ENCODE results near the gene SGCD.

SGCD gene

DNA sequence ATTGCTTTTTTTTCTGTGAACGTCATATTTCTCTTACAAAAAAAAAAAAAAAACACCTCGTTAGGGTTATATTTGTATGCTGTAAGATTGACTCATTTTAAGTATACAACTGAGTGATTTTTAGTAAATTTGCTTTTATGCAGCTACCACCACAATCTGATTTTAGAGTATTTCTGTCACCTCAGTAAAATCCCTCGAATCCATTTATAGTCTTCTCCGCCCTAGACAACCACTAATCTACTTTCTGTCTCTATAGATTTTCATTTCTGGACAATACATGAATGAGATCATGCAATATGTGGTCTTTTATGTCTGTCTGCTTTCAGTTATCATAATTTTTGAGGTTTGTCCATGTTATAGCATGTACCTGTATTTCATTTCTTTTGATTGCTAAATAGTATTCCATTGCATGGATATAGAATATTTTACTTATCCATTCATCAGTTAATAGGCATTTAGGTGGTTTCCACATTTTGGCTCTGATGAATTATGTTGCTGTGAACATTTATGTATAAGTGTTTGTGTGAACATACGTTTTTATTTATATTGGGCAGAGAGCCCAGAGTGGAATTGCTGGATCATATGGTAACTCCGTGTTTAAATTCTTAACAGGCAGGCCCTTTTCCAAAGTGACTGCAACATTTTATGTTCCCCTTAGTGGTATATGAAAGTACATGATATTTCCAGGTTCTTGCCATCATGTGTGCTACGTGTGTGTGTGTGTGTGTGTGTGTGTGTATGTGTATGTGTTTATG is 171.4 kb downstream of the SGCD start:
- in situ Hi-C loops (cut with HindIII; ENCODE audit: low sequenced_read_pairs), result no loop called here

- in situ Hi-C loops (cut with HindIII; ENCODE audit: low sequenced_read_pairs), result no loop called here
These were observed 173.8 kb downstream of the SGCD start for GRCh38 chr5:156500755-156501154.

DNA sequence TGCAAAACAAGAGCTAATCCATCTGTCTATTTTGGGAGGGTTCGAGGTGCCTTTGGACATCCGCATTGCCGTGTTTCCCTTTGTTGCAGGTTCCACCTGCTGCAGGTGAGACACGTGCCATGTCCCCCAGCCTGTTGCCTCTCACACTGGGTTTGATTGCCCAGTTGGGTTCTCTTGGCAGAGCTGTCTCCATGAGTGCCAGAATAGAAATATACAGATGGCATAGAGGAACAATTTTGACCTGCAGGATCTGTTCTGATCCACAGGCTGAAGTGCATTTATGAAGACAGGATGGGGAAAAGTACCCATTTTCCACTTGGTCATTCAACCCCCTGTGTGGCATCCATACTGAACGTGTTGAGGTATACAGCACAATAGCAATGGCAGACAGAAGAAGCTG is 178.1 kb downstream of the SGCD start:
- in situ Hi-C loops (cut with HindIII; ENCODE audit: low sequenced_read_pairs), result no loop called here

GRCh38 chr5:156513123-156513815 is 186.3 kb downstream of the SGCD start:
- in situ Hi-C loops (cut with HindIII; ENCODE audit: low sequenced_read_pairs), result no loop called here

GRCh38 chr5:156515121-156515520 is 188.2 kb downstream of the SGCD start:
- in situ Hi-C loops (cut with HindIII; ENCODE audit: low sequenced_read_pairs), result no loop called here

DNA sequence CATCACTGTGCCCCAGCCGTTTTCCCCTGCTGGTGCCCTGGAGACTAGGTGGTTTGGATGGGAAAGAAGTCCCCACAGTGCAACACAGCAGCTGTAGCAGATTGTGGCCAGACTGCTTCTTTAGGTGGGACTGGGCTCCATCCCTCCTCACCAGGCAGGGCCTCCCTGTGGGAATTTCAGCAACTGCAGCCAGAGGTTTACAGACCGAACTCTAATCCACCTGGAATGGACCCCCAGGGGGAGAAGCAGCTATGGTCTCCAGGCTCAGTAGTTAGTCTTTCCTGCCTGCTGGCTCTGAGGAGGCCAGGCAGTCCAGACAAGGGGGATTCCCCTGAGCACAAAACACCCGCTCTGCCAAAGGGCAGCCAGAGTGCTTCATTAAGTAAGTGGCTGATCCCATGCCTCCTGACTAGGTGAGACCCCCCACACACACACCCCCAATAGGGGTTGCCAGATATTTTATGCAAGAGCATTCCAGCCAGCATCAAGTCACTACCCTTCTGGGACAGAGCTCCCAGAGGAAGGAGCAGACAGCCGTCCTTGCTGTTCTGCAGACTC is 188.9 kb downstream of the SGCD start:
- in situ Hi-C loops (cut with HindIII; ENCODE audit: low sequenced_read_pairs), result no loop called here

DNA sequence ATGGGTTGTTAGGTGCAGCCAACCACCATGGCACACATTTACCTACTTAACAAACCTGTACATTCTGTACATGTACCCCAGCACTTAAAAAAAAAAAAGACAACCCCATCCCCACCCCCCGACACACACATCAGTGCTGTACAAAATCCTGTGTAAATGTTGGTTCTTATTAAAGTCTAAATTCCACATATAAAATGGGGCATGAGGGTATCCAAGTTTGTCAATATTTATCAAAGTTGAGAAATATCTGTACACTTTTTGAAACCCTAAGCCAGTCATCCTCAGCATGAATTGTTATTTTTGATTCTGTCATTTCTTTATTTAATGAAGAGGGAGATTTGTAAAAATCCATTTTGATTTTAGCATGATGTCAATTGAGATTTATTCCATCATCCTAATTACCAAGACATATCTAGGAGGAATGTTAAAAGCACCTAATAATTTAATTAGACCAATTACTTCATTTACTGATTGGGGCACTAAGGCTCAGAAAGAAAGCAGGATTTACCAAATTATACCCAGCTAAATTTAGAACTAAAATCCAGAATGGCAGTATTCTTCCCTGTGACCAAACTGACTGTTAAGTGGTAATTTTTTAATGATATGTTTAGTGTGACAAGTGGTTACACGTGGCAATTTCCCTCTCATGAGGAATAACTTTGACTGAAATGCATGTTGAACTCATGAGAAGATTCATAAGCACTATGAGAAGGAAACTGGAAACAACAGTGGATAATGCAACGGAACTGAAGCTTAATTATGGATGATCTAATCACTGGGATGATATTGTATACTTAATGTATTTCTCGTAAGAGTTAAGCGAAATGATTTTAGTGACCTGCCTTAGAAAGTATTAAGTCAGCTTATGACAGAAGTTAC is 195.9 kb downstream of the SGCD start:
- in situ Hi-C loops (cut with HindIII; ENCODE audit: low sequenced_read_pairs), result no loop called here

DNA sequence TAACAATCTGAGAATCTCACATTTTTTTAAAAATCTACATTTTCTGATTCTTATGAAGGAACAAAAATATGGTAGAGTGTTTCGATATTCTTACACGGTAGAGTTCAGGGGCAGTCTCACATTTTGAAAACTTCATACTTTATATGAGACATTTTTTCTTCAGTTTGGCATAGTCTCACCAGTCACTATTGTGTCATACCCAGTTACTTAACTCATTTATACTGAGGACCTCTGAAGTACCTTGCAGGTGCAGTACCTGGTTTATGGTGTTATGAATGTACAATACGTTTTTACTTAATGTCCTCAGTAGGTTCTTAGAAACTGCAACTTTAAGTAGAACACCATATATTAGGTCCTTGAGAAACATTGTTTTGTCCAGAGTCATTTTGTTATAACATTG is 196.6 kb downstream of the SGCD start:
- in situ Hi-C loops (cut with HindIII; ENCODE audit: low sequenced_read_pairs), result no loop called here

- in situ Hi-C loops (cut with HindIII; ENCODE audit: low sequenced_read_pairs), result no loop called here
These were observed 199.3 kb downstream of the SGCD start for GRCh38 chr5:156526081-156526925.

- in situ Hi-C loops (cut with HindIII; ENCODE audit: low sequenced_read_pairs), result no loop called here
These were observed 200.6 kb downstream of the SGCD start for GRCh38 chr5:156527611-156528010.

- in situ Hi-C loops (cut with HindIII; ENCODE audit: low sequenced_read_pairs), result no loop called here
These were observed 201.7 kb downstream of the SGCD start for GRCh38 chr5:156528673-156529072.

DNA sequence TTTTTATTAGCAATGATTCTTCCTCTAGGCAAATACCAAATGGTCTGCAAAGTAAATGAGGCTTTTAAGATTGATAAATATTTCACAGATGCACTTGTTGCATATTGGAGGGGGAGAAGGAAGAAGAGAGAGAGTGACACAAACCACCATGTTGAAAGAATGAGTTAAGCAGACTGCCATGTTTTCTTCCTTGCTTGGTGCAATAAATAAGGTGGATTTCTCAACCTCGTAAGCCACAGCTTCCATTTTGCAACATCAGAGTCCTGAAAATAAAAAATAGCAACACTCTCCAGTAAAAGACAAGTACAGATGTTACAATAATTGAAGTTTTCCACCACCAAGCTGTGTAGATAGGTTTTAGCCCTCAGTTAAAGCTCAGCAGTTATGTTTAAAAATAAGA is 202.9 kb downstream of the SGCD start:
- in situ Hi-C loops (cut with HindIII; ENCODE audit: low sequenced_read_pairs), result no loop called here

GRCh38 chr5:156531199-156531598 is 204.2 kb downstream of the SGCD start:
- in situ Hi-C loops (cut with HindIII; ENCODE audit: low sequenced_read_pairs), result no loop called here

GRCh38 chr5:156532921-156533320 is 206.0 kb downstream of the SGCD start:
- in situ Hi-C loops (cut with HindIII; ENCODE audit: low sequenced_read_pairs), result no loop called here

DNA sequence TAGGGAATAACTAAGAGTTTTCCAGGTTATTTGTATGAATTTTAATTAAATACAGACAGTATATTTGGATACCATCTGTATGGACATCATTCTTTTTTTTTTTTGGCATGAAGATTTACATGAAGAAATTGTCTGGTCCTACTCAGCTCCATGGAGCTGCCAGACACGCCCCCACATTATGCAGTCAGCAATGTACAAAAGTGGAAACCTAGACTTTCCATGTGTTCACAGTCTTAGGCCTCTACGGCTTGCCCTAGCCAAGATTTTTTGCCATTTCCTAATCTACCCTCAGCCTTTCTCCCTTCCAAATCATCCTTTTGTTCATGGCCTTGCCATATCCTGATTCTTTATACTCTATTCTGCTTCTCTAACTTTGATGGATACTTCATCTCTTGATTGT is 207.1 kb downstream of the SGCD start:
- in situ Hi-C loops (cut with HindIII; ENCODE audit: low sequenced_read_pairs), result no loop called here

GRCh38 chr5:156534906-156535485 is 208.0 kb downstream of the SGCD start:
- in situ Hi-C loops (cut with HindIII; ENCODE audit: low sequenced_read_pairs), result no loop called here

- in situ Hi-C loops (cut with HindIII; ENCODE audit: low sequenced_read_pairs), result no loop called here
These were observed 213.5 kb downstream of the SGCD start for GRCh38 chr5:156540491-156540890.

- in situ Hi-C loops (cut with HindIII; ENCODE audit: low sequenced_read_pairs), result no loop called here
These were observed 214.6 kb downstream of the SGCD start for GRCh38 chr5:156541582-156541981.

GRCh38 chr5:156543348-156544145 is 216.6 kb downstream of the SGCD start:
- in situ Hi-C loops (cut with HindIII; ENCODE audit: low sequenced_read_pairs), result no loop called here

Measured in endothelial cell of hepatic sinusoid (primary cell).